ENCODE measurements around the gene SDK2.

SDK2 gene

GRCh38 chr17:73307130-73307529 lies 337.1 kb downstream of the SDK2 start:
- no peak overlapping the region for H3K27ac ChIP-seq (ENCODE audit: low read length)
- H3K36me3 ChIP-seq (replicated peaks; ENCODE audit: insufficient read depth, low read length) = no peaks in the 10 kb centered on the region
- no peaks in the 10 kb centered on the region for H4K20me1 ChIP-seq (ENCODE audit: insufficient read depth, low read length)
- no peaks in the 10 kb centered on the region; the same call in 1 of the 2 replicates for H3F3A ChIP-seq (ENCODE audit: insufficient read depth, low read length)
- H2AFZ ChIP-seq (ENCODE audit: low read length) = no peak overlapping the region
- H3K9ac ChIP-seq (ENCODE audit: low read length) = no peak overlapping the region
- H3K27me3 ChIP-seq (replicated peaks; ENCODE audit: insufficient read depth, low read length) = no peaks in the 10 kb centered on the region
- no peaks in the 10 kb centered on the region for H3K9me3 ChIP-seq (replicated peaks; ENCODE audit: insufficient read depth, low read length)
- no peak for DNase-seq
- H3K4me1 ChIP-seq (ENCODE audit: low read length) = no peaks in the 10 kb centered on the region
- TF ChIP-seq EZH2phosphoT487 (IDR thresholded peaks at IDR 0.05; ENCODE audit: low read length) = no peak
- no peak for TF ChIP-seq EZH2 (optimal IDR thresholded peaks at IDR 0.05; ENCODE audit: low read depth, low read length)
- TF ChIP-seq CTCF (IDR thresholded peaks at IDR 0.05; ENCODE audit: low read length) = no peak
- H3K9me2 ChIP-seq (replicated peaks; ENCODE audit: insufficient read depth, low read length) = no peaks in the 10 kb centered on the region
- no peak overlapping the region for H3K4me3 ChIP-seq (ENCODE audit: low read length)
- H3K4me2 ChIP-seq (ENCODE audit: low read depth, low read length) = no peak overlapping the region
- H3K79me2 ChIP-seq (ENCODE audit: low read length) = peaks cover 9% of the 10 kb centered on the region

GRCh38 chr17:73305845-73306836 lies 338.1 kb downstream of the SDK2 start:
- no peaks in the 10 kb centered on the region for H3K4me1 ChIP-seq (ENCODE audit: low read length)
- H3K4me3 ChIP-seq (ENCODE audit: low read length) = no peak overlapping the region
- no peaks in the 10 kb centered on the region for H3K9me3 ChIP-seq (replicated peaks; ENCODE audit: insufficient read depth, low read length)
- H3K79me2 ChIP-seq (ENCODE audit: low read length) = peaks cover 9% of the 10 kb centered on the region
- no peaks in the 10 kb centered on the region; the same call in 1 of the 2 replicates for H3F3A ChIP-seq (ENCODE audit: insufficient read depth, low read length)
- TF ChIP-seq EZH2 (optimal IDR thresholded peaks at IDR 0.05; ENCODE audit: low read depth, low read length) (no peak), EZH2phosphoT487 (IDR thresholded peaks at IDR 0.05; ENCODE audit: low read length) (no peak), CTCF (IDR thresholded peaks at IDR 0.05; ENCODE audit: low read length) (no peak)
- no peak overlapping the region for H3K4me2 ChIP-seq (ENCODE audit: low read depth, low read length)
- no peak overlapping the region for H2AFZ ChIP-seq (ENCODE audit: low read length)
- no peak overlapping the region for H3K27ac ChIP-seq (ENCODE audit: low read length)
- H3K27me3 ChIP-seq (replicated peaks; ENCODE audit: insufficient read depth, low read length) = no peaks in the 10 kb centered on the region
- H3K9ac ChIP-seq (ENCODE audit: low read length) = no peak overlapping the region
- H3K9me2 ChIP-seq (replicated peaks; ENCODE audit: insufficient read depth, low read length) = no peaks in the 10 kb centered on the region
- DNase-seq = no peak
- H4K20me1 ChIP-seq (ENCODE audit: insufficient read depth, low read length) = no peaks in the 10 kb centered on the region
- H3K36me3 ChIP-seq (replicated peaks; ENCODE audit: insufficient read depth, low read length) = no peaks in the 10 kb centered on the region

GRCh38 chr17:73304971-73305812 lies 339.1 kb downstream of the SDK2 start:
- H3K4me1 ChIP-seq (ENCODE audit: low read length) = no peaks in the 10 kb centered on the region
- peaks cover 7% of the 10 kb centered on the region for H3K79me2 ChIP-seq (ENCODE audit: low read length)
- H3K9ac ChIP-seq (ENCODE audit: low read length) = no peak overlapping the region

More at GRCh38 chr17:73304971-73305812, 339.1 kb downstream of the SDK2 start:
- no peaks in the 10 kb centered on the region for H3K9me2 ChIP-seq (replicated peaks; ENCODE audit: insufficient read depth, low read length)
- no peaks in the 10 kb centered on the region for H3K27me3 ChIP-seq (replicated peaks; ENCODE audit: insufficient read depth, low read length)
- H2AFZ ChIP-seq (ENCODE audit: low read length) = no peak overlapping the region
- no peak for TF ChIP-seq CTCF (IDR thresholded peaks at IDR 0.05; ENCODE audit: low read length)
- no peak for TF ChIP-seq EZH2phosphoT487 (IDR thresholded peaks at IDR 0.05; ENCODE audit: low read length)
- TF ChIP-seq EZH2 (optimal IDR thresholded peaks at IDR 0.05; ENCODE audit: low read depth, low read length) = no peak
- no peak overlapping the region for H3K27ac ChIP-seq (ENCODE audit: low read length)
- H3K36me3 ChIP-seq (replicated peaks; ENCODE audit: insufficient read depth, low read length) = no peaks in the 10 kb centered on the region
- H3F3A ChIP-seq (ENCODE audit: insufficient read depth, low read length) = no peaks in the 10 kb centered on the region
- H3K9me3 ChIP-seq (replicated peaks; ENCODE audit: insufficient read depth, low read length) = no peaks in the 10 kb centered on the region
- no peak overlapping the region for H3K4me3 ChIP-seq (ENCODE audit: low read length)
- no peaks in the 10 kb centered on the region for H4K20me1 ChIP-seq (ENCODE audit: insufficient read depth, low read length)
- no peak for DNase-seq
- no peak overlapping the region for H3K4me2 ChIP-seq (ENCODE audit: low read depth, low read length)

Measured in MM.1S (cell line).